ENCODE results near the gene CBX4.

Gene CBX4

GRCh38 chr17:79842656-79843473 lies 3.6 kb upstream of the CBX4 start:
- H4K20me1 ChIP-seq = peaks cover 68% of the 10 kb centered on the region
- H3K4me2 ChIP-seq = peak overlapping the region; percentile 92
- H3K9me3 ChIP-seq = no peaks in the 10 kb centered on the region
- peaks cover 84% of the 10 kb centered on the region for H3K27me3 ChIP-seq
- no peak overlapping the region for H3K27ac ChIP-seq
- peaks cover 58% of the 10 kb centered on the region for H3K4me1 ChIP-seq
- TF ChIP-seq Cebpa-rat (IDR thresholded peaks at IDR 0.05) = no peak
- peak overlapping the region; percentile 63 for H3K4me3 ChIP-seq
- H3K9ac ChIP-seq = no peak overlapping the region
- H3K36me3 ChIP-seq = no peaks in the 10 kb centered on the region

- H3K4me1 ChIP-seq = peaks cover 58% of the 10 kb centered on the region
- H4K20me1 ChIP-seq = peaks cover 75% of the 10 kb centered on the region
- H3K4me3 ChIP-seq = peak overlapping the region; percentile 63; the same call in 1 of the 2 replicates
- no peaks in the 10 kb centered on the region for H3K9me3 ChIP-seq
- H3K9ac ChIP-seq = no peak overlapping the region
- TF ChIP-seq Cebpa-rat (IDR thresholded peaks at IDR 0.05) = no peak
- peak overlapping the region; percentile 92; the same call in 1 of the 2 replicates for H3K4me2 ChIP-seq
- H3K36me3 ChIP-seq = no peaks in the 10 kb centered on the region
- H3K27me3 ChIP-seq = peaks cover 77% of the 10 kb centered on the region
- no peak overlapping the region for H3K27ac ChIP-seq
Measured at GRCh38 chr17:79842136-79842655, 3.0 kb upstream of the CBX4 start.

- Histone ChIP-seq H3K9ac (no peak overlapping the region), H3K27ac (no peak overlapping the region), H4K20me1 (peaks cover 81% of the 10 kb centered on the region), H3K4me1 (peaks cover 60% of the 10 kb centered on the region), H3K4me2 (peak overlapping the region; percentile 90), H3K9me3 (no peaks in the 10 kb centered on the region), H3K4me3 (peak overlapping the region; percentile 63; the same call in 1 of the 2 replicates), H3K36me3 (no peaks in the 10 kb centered on the region), H3K27me3 (peaks cover 71% of the 10 kb centered on the region)
- no peak for TF ChIP-seq Cebpa-rat (IDR thresholded peaks at IDR 0.05)
Measured at GRCh38 chr17:79841369-79842135, 2.3 kb upstream of the CBX4 start.

GRCh38 chr17:79840989-79841286 lies 1.7 kb upstream of the CBX4 start:
- Histone ChIP-seq H3K9ac (no peak overlapping the region), H3K4me3 (peak overlapping the region; percentile 86; the same call in 1 of the 2 replicates), H4K20me1 (peaks cover 86% of the 10 kb centered on the region), H3K4me1 (peaks cover 66% of the 10 kb centered on the region), H3K36me3 (peaks cover 1% of the 10 kb centered on the region), H3K27ac (no peak overlapping the region), H3K27me3 (peaks cover 65% of the 10 kb centered on the region), H3K4me2 (peak overlapping the region; percentile 90; the same call in 1 of the 2 replicates), H3K9me3 (no peaks in the 10 kb centered on the region)
- TF ChIP-seq Cebpa-rat (IDR thresholded peaks at IDR 0.05) = no peak

GRCh38 chr17:79840269-79840988 lies 1.2 kb upstream of the CBX4 start:
- Histone ChIP-seq H3K27me3 (peaks cover 59% of the 10 kb centered on the region), H3K4me3 (peak overlapping the region; percentile 86)

GRCh38 chr17:79838522-79839274 lies 542 bp downstream of the CBX4 start:
- Histone ChIP-seq H3K4me3 (peak overlapping the region; percentile 86), H3K4me2 (peak overlapping the region; percentile 100), H3K4me1 (peaks cover 70% of the 10 kb centered on the region), H3K9ac (peak overlapping the region; percentile 88), H3K27ac (peak overlapping the region; percentile 92), H3K36me3 (peaks cover 24% of the 10 kb centered on the region), H3K9me3 (no peaks in the 10 kb centered on the region), H3K27me3 (peaks cover 42% of the 10 kb centered on the region), H4K20me1 (peaks cover 90% of the 10 kb centered on the region)
- no peak for TF ChIP-seq Cebpa-rat (IDR thresholded peaks at IDR 0.05)

More at GRCh38 chr17:79840269-79840988, 1.2 kb upstream of the CBX4 start:
- H3K27ac ChIP-seq = no peak overlapping the region
- no peaks in the 10 kb centered on the region for H3K9me3 ChIP-seq
- peaks cover 7% of the 10 kb centered on the region for H3K36me3 ChIP-seq
- H3K4me1 ChIP-seq = peaks cover 68% of the 10 kb centered on the region
- H3K4me2 ChIP-seq = peak overlapping the region; percentile 90
- no peak overlapping the region for H3K9ac ChIP-seq
- peak; percentile 96 for TF ChIP-seq Cebpa-rat (IDR thresholded peaks at IDR 0.05)
- peaks cover 86% of the 10 kb centered on the region for H4K20me1 ChIP-seq

GRCh38 chr17:79837888-79838521 lies 1.2 kb downstream of the CBX4 start:
- Histone ChIP-seq H3K9ac (peak overlapping the region; percentile 88), H3K4me1 (peaks cover 70% of the 10 kb centered on the region), H4K20me1 (peaks cover 90% of the 10 kb centered on the region), H3K9me3 (no peaks in the 10 kb centered on the region), H3K36me3 (peaks cover 27% of the 10 kb centered on the region), H3K27me3 (peaks cover 35% of the 10 kb centered on the region), H3K4me3 (peak overlapping the region; percentile 86), H3K4me2 (peak overlapping the region; percentile 100), H3K27ac (peak overlapping the region; percentile 92)
- TF ChIP-seq Cebpa-rat (IDR thresholded peaks at IDR 0.05) = no peak

GRCh38 chr17:79836972-79837887 lies 2.0 kb downstream of the CBX4 start:
- Histone ChIP-seq H3K4me2 (peak overlapping the region; percentile 100), H3K9me3 (no peaks in the 10 kb centered on the region), H3K4me3 (peak overlapping the region; percentile 86), H3K9ac (peak overlapping the region; percentile 88), H3K27me3 (peaks cover 27% of the 10 kb centered on the region), H3K27ac (peak overlapping the region; percentile 92), H3K4me1 (peaks cover 70% of the 10 kb centered on the region), H3K36me3 (peaks cover 27% of the 10 kb centered on the region), H4K20me1 (peaks cover 90% of the 10 kb centered on the region)
- peak; percentile 90 for TF ChIP-seq Cebpa-rat (IDR thresholded peaks at IDR 0.05)

Data from BLaER1 (cell line).